Measurements from ENCODE around the gene RNF144A. TPM values are rescaled to one million over a fixed set of nuclear protein-coding genes. Genes with fewer than 3 reads are reported as not detected.

RNF144A gene
- total and polyA plus RNA-seq, 2 experiments from 2014 or later = 5.4 to 10.1 TPM

- peak overlapping the region; percentile 83 for H2AFZ ChIP-seq
- no peaks in the 10 kb centered on the region for H4K20me1 ChIP-seq (ENCODE audit: insufficient read depth, poor library complexity, severe bottlenecking)
- peaks cover 17% of the 10 kb centered on the region for H3K79me2 ChIP-seq
- 1% methylated on average over 32 of the region's 68 CpGs for WGBS (ENCODE audit: low lambda C conversion rate, missing lambda C conversion rate)
- peak overlapping the region; percentile 91 for H3K4me3 ChIP-seq
- H3K27me3 ChIP-seq = no peaks in the 10 kb centered on the region
- no peaks in the 10 kb centered on the region for H3K9me2 ChIP-seq (replicated peaks; ENCODE audit: insufficient read depth)
- TF ChIP-seq, protein P1, sequence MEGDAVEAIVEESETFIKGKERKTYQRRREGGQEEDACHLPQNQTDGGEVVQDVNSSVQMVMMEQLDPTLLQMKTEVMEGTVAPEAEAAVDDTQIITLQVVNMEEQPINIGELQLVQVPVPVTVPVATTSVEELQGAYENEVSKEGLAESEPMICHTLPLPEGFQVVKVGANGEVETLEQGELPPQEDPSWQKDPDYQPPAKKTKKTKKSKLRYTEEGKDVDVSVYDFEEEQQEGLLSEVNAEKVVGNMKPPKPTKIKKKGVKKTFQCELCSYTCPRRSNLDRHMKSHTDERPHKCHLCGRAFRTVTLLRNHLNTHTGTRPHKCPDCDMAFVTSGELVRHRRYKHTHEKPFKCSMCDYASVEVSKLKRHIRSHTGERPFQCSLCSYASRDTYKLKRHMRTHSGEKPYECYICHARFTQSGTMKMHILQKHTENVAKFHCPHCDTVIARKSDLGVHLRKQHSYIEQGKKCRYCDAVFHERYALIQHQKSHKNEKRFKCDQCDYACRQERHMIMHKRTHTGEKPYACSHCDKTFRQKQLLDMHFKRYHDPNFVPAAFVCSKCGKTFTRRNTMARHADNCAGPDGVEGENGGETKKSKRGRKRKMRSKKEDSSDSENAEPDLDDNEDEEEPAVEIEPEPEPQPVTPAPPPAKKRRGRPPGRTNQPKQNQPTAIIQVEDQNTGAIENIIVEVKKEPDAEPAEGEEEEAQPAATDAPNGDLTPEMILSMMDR (IDR thresholded peaks at IDR 0.05; ENCODE audit: poor library complexity) = no peak
- no peak for TF ChIP-seq EZH2phosphoT487 (IDR thresholded peaks at IDR 0.05; ENCODE audit: low read depth, severe bottlenecking, unreplicated experiment)
- no peak for TF ChIP-seq EZH2 (IDR thresholded peaks at IDR 0.05; ENCODE audit: borderline replicate concordance)
- peak overlapping the region; percentile 97 for H3K4me2 ChIP-seq
- peaks cover 11% of the 10 kb centered on the region for H3K4me1 ChIP-seq (ENCODE audit: insufficient read depth)
- no peaks in the 10 kb centered on the region for H3K9me3 ChIP-seq (ENCODE audit: low read depth)
- H3K27ac ChIP-seq = no peak overlapping the region
- peak; percentile 36 for DNase-seq (ENCODE audit: low spot score)
- H3K36me3 ChIP-seq (replicated peaks; ENCODE audit: insufficient read depth, low read depth) = no peaks in the 10 kb centered on the region
Measured at GRCh38 chr2:6917761-6918421, 679 bp downstream of the RNF144A start.

- H3K9me3 ChIP-seq (ENCODE audit: low read depth) = no peaks in the 10 kb centered on the region
- TF ChIP-seq, protein P1 (IDR thresholded peaks at IDR 0.05; ENCODE audit: poor library complexity) = no peak
- TF ChIP-seq EZH2 (IDR thresholded peaks at IDR 0.05; ENCODE audit: borderline replicate concordance) (no peak), EZH2phosphoT487 (IDR thresholded peaks at IDR 0.05; ENCODE audit: low read depth, severe bottlenecking, unreplicated experiment) (no peak)
- no peaks in the 10 kb centered on the region for H3K9me2 ChIP-seq (replicated peaks; ENCODE audit: insufficient read depth)
- no peak overlapping the region for H3K4me2 ChIP-seq
- no peaks in the 10 kb centered on the region for H3K36me3 ChIP-seq (replicated peaks; ENCODE audit: insufficient read depth, low read depth)
- no peaks in the 10 kb centered on the region for H3K27me3 ChIP-seq
- H4K20me1 ChIP-seq (ENCODE audit: insufficient read depth, poor library complexity, severe bottlenecking) = no peaks in the 10 kb centered on the region
- H3K4me1 ChIP-seq (ENCODE audit: insufficient read depth) = peaks cover 11% of the 10 kb centered on the region
- peaks cover 35% of the 10 kb centered on the region for H3K79me2 ChIP-seq
- no peak for DNase-seq (ENCODE audit: low spot score)
- no peak overlapping the region for H2AFZ ChIP-seq
- 80% methylated on average over 12 of the region's 12 CpGs for WGBS (ENCODE audit: low lambda C conversion rate, missing lambda C conversion rate)
- H3K4me3 ChIP-seq = no peak overlapping the region
- H3K27ac ChIP-seq = no peak overlapping the region
Measured at GRCh38 chr2:6919901-6920742, 2.9 kb downstream of the RNF144A start.

DNA sequence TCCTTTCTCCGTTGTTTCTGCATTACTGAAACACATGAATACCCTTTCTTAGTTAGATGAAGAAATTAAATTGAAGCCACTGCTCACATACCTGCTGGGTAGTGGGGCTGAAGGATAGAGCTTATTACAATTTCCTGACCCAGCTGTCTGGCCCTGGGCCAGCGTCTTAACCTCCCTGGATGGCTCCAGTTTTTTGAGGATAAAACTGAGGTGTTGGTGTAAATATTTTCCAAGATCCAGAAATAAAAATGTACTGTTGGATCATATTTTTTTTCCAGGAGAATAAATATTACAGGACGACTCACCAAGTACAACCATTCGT lies 3.5 kb downstream of the RNF144A start:
- Histone ChIP-seq H4K20me1 (ENCODE audit: insufficient read depth, poor library complexity, severe bottlenecking) (no peaks in the 10 kb centered on the region), H3K4me3 (no peak overlapping the region), H3K36me3 (replicated peaks; ENCODE audit: insufficient read depth, low read depth) (no peaks in the 10 kb centered on the region), H2AFZ (no peak overlapping the region), H3K9me3 (ENCODE audit: low read depth) (no peaks in the 10 kb centered on the region), H3K4me1 (ENCODE audit: insufficient read depth) (peaks cover 11% of the 10 kb centered on the region), H3K27ac (no peak overlapping the region), H3K4me2 (no peak overlapping the region), H3K79me2 (peaks cover 41% of the 10 kb centered on the region), H3K27me3 (no peaks in the 10 kb centered on the region), H3K9me2 (replicated peaks; ENCODE audit: insufficient read depth) (no peaks in the 10 kb centered on the region)
- no peak for TF ChIP-seq EZH2phosphoT487 (IDR thresholded peaks at IDR 0.05; ENCODE audit: low read depth, severe bottlenecking, unreplicated experiment)
- TF ChIP-seq EZH2 (IDR thresholded peaks at IDR 0.05; ENCODE audit: borderline replicate concordance) = no peak
- TF ChIP-seq, protein P1 (IDR thresholded peaks at IDR 0.05; ENCODE audit: poor library complexity) = no peak
- WGBS (ENCODE audit: low lambda C conversion rate, missing lambda C conversion rate) = 79% methylated on average over 4 of the region's 4 CpGs
- no peak for DNase-seq (ENCODE audit: low spot score)
